Activated CD8-positive, alpha-beta memory T cell treated with anti-CD3 and anti-CD28 coated beads, Interleukin-2, amount 10 ng/mL, durations not matched to agents 7 days and 5 days (primary cell): ENCODE measurements around the gene BABAM1. TPM values are rescaled to one million over a fixed set of nuclear protein-coding genes. Genes with fewer than 3 reads are reported as not detected.

Experiments used
- ATAC-seq: fragments of 150-1000 bp; cut with Tn5 transposase; one replicate; pipeline ENCODE4 v1.10.0; 2021; ENCODE audit warnings: moderate library complexity
- CTCF ChIA-PET: fragments of 350-600 bp; sonication (Branson Sonifier 250); formaldehyde crosslinking; loops from one replicate; lab custom pipeline; 2021; ENCODE audit warnings: antibody characterized with exemption; lab: Charles Lee
- DNase-seq: peaks from one replicate; pipeline ENCODE4 v3.0.0-alpha.2; 2020
- H3K27ac Mint-ChIP-seq: one replicate; pipeline ENCODE4 v1.8.0; 2021; ENCODE audit warnings: mild to moderate bottlenecking, mixed read lengths
- H3K27me3 Mint-ChIP-seq: one replicate; pipeline ENCODE4 v1.8.0; 2021; ENCODE audit warnings: mixed read lengths
- H3K36me3 Mint-ChIP-seq: one replicate; pipeline ENCODE4 v1.8.0; 2021; ENCODE audit warnings: mild to moderate bottlenecking, mixed read lengths
- H3K4me1 Mint-ChIP-seq: one replicate; pipeline ENCODE4 v1.8.0; 2021; ENCODE audit warnings: mixed read lengths
- H3K4me3 Mint-ChIP-seq: one replicate; pipeline ENCODE4 v1.8.0; 2021; ENCODE audit warnings: mild to moderate bottlenecking, moderate library complexity, mixed read lengths
- H3K9me3 Mint-ChIP-seq: one replicate; pipeline ENCODE4 v1.8.0; 2022; ENCODE audit warnings: low read depth, mixed read lengths
- total RNA-seq, 2 experiments: library from RNA; stranded (reverse); gene quantifications; one replicate each; pipeline ENCODE4 v1.2.3, GENCODE V29; 2021

The BABAM1 gene
- total RNA-seq, 2 experiments from 2014 or later: 113 to 117 TPM

DNA sequence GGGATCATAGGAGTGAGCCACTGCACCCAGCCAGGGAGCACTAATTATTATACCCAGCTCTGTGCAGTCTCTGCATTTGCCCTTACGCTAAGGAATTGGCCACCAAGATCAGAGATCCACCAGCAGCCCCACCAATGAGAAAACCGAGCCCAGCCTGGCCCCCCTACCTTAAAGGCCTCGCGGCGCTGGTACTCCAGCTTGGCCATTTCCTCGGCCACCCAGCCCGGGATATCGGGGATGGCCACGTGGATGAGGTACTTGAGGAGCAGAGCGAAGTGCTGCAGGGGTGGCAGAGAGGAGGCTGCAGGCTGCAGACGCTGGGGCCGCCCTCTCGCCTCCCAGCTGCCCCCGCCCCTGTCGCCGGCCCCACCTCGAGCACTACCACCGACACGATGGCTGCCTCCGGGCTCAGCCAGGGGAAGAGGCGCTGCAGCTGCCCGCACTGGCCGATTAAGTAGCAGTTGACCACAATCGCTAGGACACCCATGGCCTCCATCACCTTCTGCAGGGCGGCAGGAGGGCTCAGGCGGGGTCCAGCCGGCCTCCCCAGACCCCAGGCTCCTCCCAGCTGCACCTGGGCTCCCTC lies 59.9 kb downstream of the BABAM1 start:
- Mint-ChIP-seq H3K4me3 (no peak overlapping the region), H3K27me3 (peaks cover 20% of the 10 kb centered on the region), H3K4me1 (peaks cover 6% of the 10 kb centered on the region), H3K27ac (no peak overlapping the region), H3K9me3 (no peaks in the 10 kb centered on the region), H3K36me3 (peaks cover 4% of the 10 kb centered on the region)
- DNase-seq (no peak), ATAC-seq (no peak)
- CTCF ChIA-PET: interaction anchor here (1.0 to 1.6 kb wide), 2 partner anchors 35 to 66 kb away, joined by 3 to 4 read pairs; no protein-coding TSS in a partner anchor

DNA sequence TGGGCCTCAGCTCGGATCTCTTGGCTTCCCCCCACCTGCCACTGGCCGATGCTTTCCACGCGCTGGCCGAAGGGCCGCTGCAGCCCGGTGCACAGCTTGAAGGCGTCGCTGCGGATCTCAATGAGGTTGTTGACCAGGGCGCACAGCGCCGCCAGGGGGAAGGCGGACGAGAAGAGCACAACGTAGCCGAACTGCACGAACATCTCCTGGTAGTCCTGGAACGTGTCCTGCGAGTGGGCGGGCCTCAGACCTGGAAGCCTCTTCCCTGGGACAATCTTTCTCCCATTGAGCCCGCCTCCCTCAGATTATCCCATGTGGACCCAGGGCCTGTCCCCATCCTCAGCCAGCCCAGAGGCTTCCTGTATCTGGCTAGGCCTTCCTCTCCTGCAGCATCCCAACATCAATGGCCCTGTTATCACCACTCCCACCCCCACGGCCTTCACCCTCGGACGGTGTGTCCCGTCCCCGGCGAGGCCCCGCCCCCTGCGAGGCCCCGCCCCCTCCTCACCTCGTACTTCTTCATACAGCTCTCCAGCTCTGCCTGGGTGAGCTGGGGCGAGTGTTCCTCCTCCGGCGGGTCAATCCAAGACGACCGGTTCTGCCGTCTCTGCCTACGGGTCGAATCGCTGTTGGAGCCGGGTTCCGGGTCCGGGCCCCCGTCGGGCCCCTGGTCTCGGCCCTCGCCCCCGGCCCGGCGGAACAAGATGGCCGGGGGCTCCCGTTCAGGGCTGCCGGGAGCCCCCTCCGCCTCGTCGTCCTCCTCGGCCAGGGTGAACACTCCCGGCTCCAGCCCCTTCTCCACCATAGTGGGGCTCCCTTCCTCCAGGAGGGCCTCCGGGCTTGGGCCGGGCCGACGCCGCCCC lies 60.6 kb downstream of the BABAM1 start:
- Mint-ChIP-seq H3K27me3 (peaks cover 20% of the 10 kb centered on the region), H3K27ac (no peak overlapping the region), H3K4me1 (peaks cover 8% of the 10 kb centered on the region), H3K36me3 (peaks cover 3% of the 10 kb centered on the region), H3K9me3 (no peaks in the 10 kb centered on the region), H3K4me3 (peak overlapping the region; percentile 22)
- ATAC-seq (peak; percentile 64), DNase-seq (no peak)
- CTCF ChIA-PET: interaction anchor here (1.0 to 1.6 kb wide), 2 partner anchors 20 to 35 kb away, joined by 3 to 4 read pairs; no protein-coding TSS in a partner anchor

Other genes starting within 250 kb of the BABAM1 start
- 1 to 10 TPM in 1 of 2 experiments, under 1 TPM in 1; 0.21 to 1.3 TPM for gene CPAMD8, start 240.6 kb upstream of the BABAM1 start, total RNA-seq
- 10 to 100 TPM; 62.1 to 73.0 TPM for gene HAUS8, start 192.0 kb upstream of the BABAM1 start, total RNA-seq
- 100 to 1,000 TPM; 280 to 356 TPM for gene MYO9B, start 191.7 kb upstream of the BABAM1 start, total RNA-seq
- gene USE1, start 52.1 kb upstream of the BABAM1 start, total RNA-seq: 10 to 100 TPM; 22.1 to 23.6 TPM
- 10 to 100 TPM; 23.3 to 27.4 TPM for gene OCEL1, start 41.2 kb upstream of the BABAM1 start, total RNA-seq
- gene NR2F6, start 21.5 kb upstream of the BABAM1 start, total RNA-seq: 1 to 10 TPM; 2.7 to 4.7 TPM
- gene USHBP1, start 2.7 kb upstream of the BABAM1 start, total RNA-seq: not detected
- gene ANKLE1, start 14.5 kb downstream of the BABAM1 start, total RNA-seq: 10 to 100 TPM in 1 of 2 experiments, 1 to 10 TPM in 1; 9.2 to 17.2 TPM
- 10 to 100 TPM; 10.1 to 10.7 TPM for gene ABHD8, start 36.0 kb downstream of the BABAM1 start, total RNA-seq
- 100 to 1,000 TPM in 1 of 2 experiments, 10 to 100 TPM in 1; 94.7 to 115 TPM for gene MRPL34, start 38.4 kb downstream of the BABAM1 start, total RNA-seq
- gene DDA1, start 42.1 kb downstream of the BABAM1 start, total RNA-seq: 10 to 100 TPM; 47.7 to 58.9 TPM
- 10 to 100 TPM; 11.0 to 18.7 TPM for gene ANO8, start 67.4 kb downstream of the BABAM1 start, total RNA-seq
- gene GTPBP3, start 70.1 kb downstream of the BABAM1 start, total RNA-seq: 10 to 100 TPM; 40.4 to 44.4 TPM
- gene PLVAP, start 109.9 kb downstream of the BABAM1 start, total RNA-seq: not detected
- gene CCDC194, start 126.8 kb downstream of the BABAM1 start, total RNA-seq: 1 to 10 TPM; 4.3 to 5.9 TPM
- gene BST2, start 138.2 kb downstream of the BABAM1 start, total RNA-seq: 100 to 1,000 TPM; 298 to 361 TPM
- gene MVB12A, start 152.6 kb downstream of the BABAM1 start, total RNA-seq: 10 to 100 TPM; 40.4 to 51.1 TPM
- not detected for gene TMEM221, start 181.2 kb downstream of the BABAM1 start, total RNA-seq
- gene NXNL1, start 193.5 kb downstream of the BABAM1 start, total RNA-seq: not detected
- gene SLC27A1, start 203.1 kb downstream of the BABAM1 start, total RNA-seq: 1 to 10 TPM; 1.5 to 2.1 TPM
- gene PGLS, start 244.2 kb downstream of the BABAM1 start, total RNA-seq: 10 to 100 TPM; 59.3 to 65.4 TPM